H1 (cell line): ENCODE data around the gene CPHXL. TPM values are rescaled to one million over a fixed set of nuclear protein-coding genes. Genes with fewer than 3 reads are reported as not detected.

ENCODE experiments used
- CTCF ChIA-PET: fragments of 300-600 bp; sonication (Branson Sonifier 250); formaldehyde crosslinking; loops from one replicate; lab custom pipeline; 2021; ENCODE audit not compliant: partially characterized antibody; lab: Charles Lee
- POLR2A ChIA-PET: fragments of 300-600 bp; sonication (Branson Sonifier 250); formaldehyde crosslinking; loops from one replicate; lab custom pipeline; 2021; ENCODE audit warnings: inconsistent platforms; ENCODE audit not compliant: partially characterized antibody; lab: Charles Lee
- DNase-seq, 2 experiments: peaks; one replicate each; pipeline versions ENCODE4 v3.0.0 to v3.0.0-alpha.2; 2010 to 2022; ENCODE audit warnings: low spot score in 2 of 2, low read depth in 1 of 2, mixed read lengths in 1 of 2
- FAIRE-seq: peaks from 2 replicates; lab custom pipeline; 2011; peaks lifted over from hg19 to GRCh38; lab: Jason Lieb, UNC
- H2AFZ ChIP-seq: 2 replicates; pipeline ENCODE4 v1.8.1; 2012; ENCODE audit warnings: low read length, inconsistent platforms
- H2AK5ac ChIP-seq: 2 replicates; pipeline ENCODE4 v1.6.1; 2013; ENCODE audit warnings: low read depth, low read length
- H2BK120ac ChIP-seq: replicated peaks from 2 replicates; pipeline ENCODE3; 2013; ENCODE audit warnings: low read depth, low read length, inconsistent platforms
- H2BK12ac ChIP-seq: 2 replicates; pipeline ENCODE4 v1.6.1; 2013; ENCODE audit warnings: low read depth, low read length
- H2BK15ac ChIP-seq: 2 replicates; pipeline ENCODE4 v1.6.1; 2013; ENCODE audit warnings: low read length
- H2BK20ac ChIP-seq: 2 replicates; pipeline ENCODE4 v1.6.1; 2013; ENCODE audit warnings: low read length
- H2BK5ac ChIP-seq: 2 replicates; pipeline ENCODE4 v1.6.1; 2013; ENCODE audit warnings: low read depth, low read length
- H3K14ac ChIP-seq: 2 replicates; pipeline ENCODE4 v1.6.1; 2013; ENCODE audit warnings: inconsistent platforms; ENCODE audit not compliant: insufficient read length
- H3K18ac ChIP-seq: 2 replicates; pipeline ENCODE4 v1.6.1; 2013; ENCODE audit warnings: low read length; ENCODE audit errors: extremely low read depth
- H3K23ac ChIP-seq: 2 replicates; pipeline ENCODE4 v1.6.1; 2013; ENCODE audit warnings: inconsistent platforms; ENCODE audit not compliant: insufficient read length
- H3K23me2 ChIP-seq: 2 replicates; pipeline ENCODE4 v1.6.1; 2013; ENCODE audit warnings: low read depth, low read length
- H3K27ac ChIP-seq: 2 replicates; pipeline ENCODE4 v1.6.1; 2011; ENCODE audit warnings: low read depth, low read length, inconsistent platforms
- H3K27me3 ChIP-seq, 4 experiments: replicated peaks in 1 of 4; 1 replicate in 1 of 4; 2 replicates in 3 of 4; pipeline versions ENCODE4 v1.6.1 to v1.8.1; 2011 to 2013; ENCODE audit warnings: low read length in 3 of 4, mild to moderate bottlenecking in 3 of 4, inconsistent platforms in 2 of 4, mixed read lengths in 2 of 4, moderate library complexity in 1 of 4; ENCODE audit not compliant: control insufficient read depth in 3 of 4, insufficient read depth in 3 of 4; ENCODE audit errors: extremely low read depth in 1 of 4
- H3K36me3 ChIP-seq, 4 experiments: 2 replicates each; pipeline versions ENCODE4 v1.6.1 to v1.8.1; 2011 to 2013; ENCODE audit warnings: mild to moderate bottlenecking in 4 of 4, low read length in 3 of 4, moderate library complexity in 2 of 4, control low read depth in 1 of 4, inconsistent platforms in 1 of 4; ENCODE audit not compliant: insufficient read depth in 4 of 4, control insufficient read depth in 2 of 4
- H3K4ac ChIP-seq: replicated peaks from 2 replicates; pipeline ENCODE3; 2013; ENCODE audit warnings: low read length, low read depth, mixed read lengths, inconsistent platforms; ENCODE audit not compliant: insufficient read length
- H3K4me1 ChIP-seq, 4 experiments: replicated peaks in 1 of 4; 1 replicate in 1 of 4; 2 replicates in 3 of 4; pipeline versions ENCODE4 v1.6.1 to v1.8.1; 2011 to 2013; ENCODE audit warnings: low read length in 3 of 4, inconsistent platforms in 2 of 4, mixed read lengths in 1 of 4; ENCODE audit not compliant: insufficient read depth in 4 of 4, control insufficient read depth in 3 of 4
- H3K4me2 ChIP-seq, 2 experiments: 2 replicates each; pipeline versions ENCODE4 v1.6.1 to v1.8.1; 2011 to 2013; ENCODE audit warnings: low read depth in 2 of 2, low read length in 2 of 2, control low read depth in 1 of 2, inconsistent platforms in 1 of 2, mild to moderate bottlenecking in 1 of 2; ENCODE audit not compliant: insufficient read depth in 1 of 2
- H3K4me3 ChIP-seq, 4 experiments: fragments of 200-600, 300-600 bp in 1 of 4; sonication (generic), shearing (Covaris generic), sonication (Bioruptor Twin) in 1 of 4; 2 replicates each; pipeline versions ENCODE4 v1.5.1 to v1.8.1; 2011 to 2016; ENCODE audit warnings: low read length in 4 of 4, low read depth in 3 of 4, control low read depth in 2 of 4, inconsistent platforms in 2 of 4, mild to moderate bottlenecking in 2 of 4, mixed read lengths in 1 of 4, moderate library complexity in 1 of 4; ENCODE audit not compliant: insufficient read depth in 2 of 4; ENCODE audit errors: extremely low read depth in 1 of 4
- H3K56ac ChIP-seq: replicated peaks from 2 replicates; pipeline ENCODE3; 2013; ENCODE audit warnings: low read depth, mild to moderate bottlenecking, mixed read lengths, low read length, inconsistent platforms; ENCODE audit not compliant: insufficient read length
- H3K79me1 ChIP-seq: 2 replicates; pipeline ENCODE4 v1.6.1; 2013; ENCODE audit warnings: low read depth, low read length, control low read depth
- H3K79me2 ChIP-seq, 2 experiments: 2 replicates each; pipeline versions ENCODE4 v1.6.1 to v1.8.1; 2012 to 2013; ENCODE audit warnings: low read length in 2 of 2, mild to moderate bottlenecking in 2 of 2, inconsistent platforms in 1 of 2; ENCODE audit not compliant: insufficient read depth in 2 of 2, control insufficient read depth in 1 of 2
- H3K9ac ChIP-seq, 4 experiments: replicated peaks in 1 of 4; 1 replicate in 1 of 4; 2 replicates in 3 of 4; pipeline versions ENCODE4 v1.6.1 to v1.8.1; 2011 to 2013; ENCODE audit warnings: low read depth in 3 of 4, low read length in 3 of 4, control low read depth in 2 of 4, mild to moderate bottlenecking in 2 of 4, moderate library complexity in 2 of 4, inconsistent platforms in 1 of 4; ENCODE audit errors: extremely low read depth in 1 of 4
- H3K9me3 ChIP-seq, 2 experiments: 2 replicates each; pipeline versions ENCODE4 v1.6.1 to v1.8.1; 2012 to 2013; ENCODE audit warnings: mild to moderate bottlenecking in 2 of 2, moderate library complexity in 2 of 2, control low read depth in 1 of 2, inconsistent platforms in 1 of 2, low read depth in 1 of 2, low read length in 1 of 2, mixed read lengths in 1 of 2; ENCODE audit not compliant: insufficient read depth in 2 of 2
- H4K20me1 ChIP-seq, 2 experiments: replicated peaks in 1 of 2; 2 replicates each; pipeline versions ENCODE3 to v1.8.1; 2011 to 2013; ENCODE audit warnings: inconsistent platforms in 2 of 2, low read length in 2 of 2, mild to moderate bottlenecking in 1 of 2; ENCODE audit not compliant: insufficient read depth in 2 of 2, control insufficient read depth in 1 of 2
- H4K5ac ChIP-seq: 2 replicates; pipeline ENCODE4 v1.6.1; 2013; ENCODE audit warnings: low read length, low read depth, mixed read lengths, inconsistent platforms; ENCODE audit not compliant: insufficient read length
- H4K8ac ChIP-seq: 2 replicates; pipeline ENCODE4 v1.8.0; 2013; ENCODE audit warnings: mild to moderate bottlenecking, moderate library complexity, low read length, inconsistent platforms; ENCODE audit not compliant: insufficient read depth; ENCODE audit errors: extremely low read depth
- H4K91ac ChIP-seq: replicated peaks from 2 replicates; pipeline ENCODE3; 2013; ENCODE audit warnings: low read length, mixed read lengths, inconsistent platforms; ENCODE audit not compliant: insufficient read length
- GTF2F1 ChIP-seq: IDR thresholded peaks from 2 replicates; pipeline ENCODE4 v1.6.1; 2012; ENCODE audit warnings: low read depth, low read length, improper control_type of control experiment, borderline replicate concordance
- RFX5 ChIP-seq: IDR thresholded peaks from 2 replicates; pipeline ENCODE4 v1.6.1; 2011; ENCODE audit warnings: low read depth, low read length, improper control_type of control experiment, borderline replicate concordance
- WGBS, 2 experiments: shearing (Covaris generic) in 1 of 2; methylation state at CpG; one replicate each; pipeline versions ENCODE4 v1.1.6 to v1.1.7; 2013 to 2015; ENCODE audit warnings: low lambda C conversion rate in 2 of 2, mixed read lengths in 2 of 2, inconsistent platforms in 1 of 2, low coverage in 1 of 2, missing lambda C conversion rate in 1 of 2; ENCODE audit not compliant: insufficient replicate concordance in 2 of 2, insufficient coverage in 1 of 2, insufficient read length in 1 of 2; ENCODE audit errors: extremely low coverage in 1 of 2, missing lambda C conversion rate in 1 of 2; 5-methylcytosine and 5-hydroxymethylcytosine counted together
- polyA plus RNA-seq, 7 experiments: library from polyadenylated mRNA; depleted of rRNA in 3 of 7; stranded (reverse) in 5 of 7; unstranded in 2 of 7; fragments of >200 nt in 5 of 7; fragments of 200-250 nt in 2 of 7; gene quantifications; 1 replicate in 5 of 7; 2 replicates in 1 of 7; 4 replicates in 1 of 7; pipeline versions ENCODE4 v1.2.1 to v1.2.3, GENCODE V29; 2011 to 2013; ENCODE audit warnings: missing spikeins in 2 of 7, mixed read lengths in 2 of 7
- total RNA-seq: library from RNA; stranded (reverse); fragmentation: NEBNext Ultra II Directional; extraction: Animal tissue kit (Norgen Biotek cat#: 25700); gene quantifications from 2 replicates; pipeline ENCODE4 v1.2.1, GENCODE V29; 2021

Gene CPHXL
- total and polyA plus RNA-seq, 2 of the 8 experiments (the other 6 are each of a cell fraction or from before 2014, with no cell fraction given) = not detected

GRCh38 chr16:75763204-75763603 lies 36.9 kb upstream of the CPHXL start:
- no peak overlapping the region for H2BK20ac ChIP-seq
- H3K27ac ChIP-seq = no peak overlapping the region
- H3K4me2 ChIP-seq = no peak overlapping the region
- H3K4me3 ChIP-seq = no peak overlapping the region
- no peak overlapping the region for H3K4ac ChIP-seq
- no peak overlapping the region for H3K23ac ChIP-seq
- no peak overlapping the region for H3K14ac ChIP-seq
- H4K20me1 ChIP-seq = no peaks in the 10 kb centered on the region
- CTCF ChIA-PET = interaction anchor here (0.9 to 1.5 kb wide), 7 partner anchors 101 to 1417 kb away, joined by 3 to 7 read pairs (median 5); partner anchors contain the start of genes KARS1 and TERF2IP
- H3K56ac ChIP-seq = no peak overlapping the region
- POLR2A ChIA-PET = interaction anchor here (0.8 kb wide), 1 partner anchor 115 kb away, joined by 5 read pairs; no protein-coding TSS in a partner anchor
- no peak overlapping the region for H3K9ac ChIP-seq
- H4K91ac ChIP-seq = no peak overlapping the region
- no peak overlapping the region for H4K5ac ChIP-seq
- H3K27me3 ChIP-seq = peaks cover 0 to 1% (median 0%) of the 10 kb centered on the region in 4 experiments; a peak in 1 of 7 replicates
- no peak overlapping the region for H2BK12ac ChIP-seq
- H2BK15ac ChIP-seq = no peak overlapping the region
- H3K79me2 ChIP-seq = no peaks in the 10 kb centered on the region
- no peak overlapping the region for H2BK120ac ChIP-seq
- no peak overlapping the region for H3K18ac ChIP-seq
- no peaks in the 10 kb centered on the region for H3K9me3 ChIP-seq
- H3K23me2 ChIP-seq = no peaks in the 10 kb centered on the region; the same call in 1 of the 2 replicates
- no peak overlapping the region for H2BK5ac ChIP-seq
- no peak overlapping the region for H2AK5ac ChIP-seq
- H3K4me1 ChIP-seq = peaks cover 0 to 3% (median 1%) of the 10 kb centered on the region in 4 experiments; a peak in 2 of 7 replicates
- TF ChIP-seq GTF2F1 (no peak), RFX5 (peak; percentile 85)
- TF ChIP-seq, all 59 proteins: peak for 1
- H4K8ac ChIP-seq = no peak overlapping the region
- no peaks in the 10 kb centered on the region for H3K79me1 ChIP-seq
- 92% methylated on average over 3 of the region's 3 CpGs; no CpG with 5 or more reads in 1 of the 2 experiments for WGBS, 2 experiments
- DNase-seq (no peak), FAIRE-seq (no peak)
- no peak overlapping the region for H2AFZ ChIP-seq
- no peaks in the 10 kb centered on the region for H3K36me3 ChIP-seq
